ENCODE data around the gene LTBP1.

GRCh38 chr2:33042819-33043218 is 96.1 kb downstream of the LTBP1 start:
- TF ChIP-seq, protein P1, sequence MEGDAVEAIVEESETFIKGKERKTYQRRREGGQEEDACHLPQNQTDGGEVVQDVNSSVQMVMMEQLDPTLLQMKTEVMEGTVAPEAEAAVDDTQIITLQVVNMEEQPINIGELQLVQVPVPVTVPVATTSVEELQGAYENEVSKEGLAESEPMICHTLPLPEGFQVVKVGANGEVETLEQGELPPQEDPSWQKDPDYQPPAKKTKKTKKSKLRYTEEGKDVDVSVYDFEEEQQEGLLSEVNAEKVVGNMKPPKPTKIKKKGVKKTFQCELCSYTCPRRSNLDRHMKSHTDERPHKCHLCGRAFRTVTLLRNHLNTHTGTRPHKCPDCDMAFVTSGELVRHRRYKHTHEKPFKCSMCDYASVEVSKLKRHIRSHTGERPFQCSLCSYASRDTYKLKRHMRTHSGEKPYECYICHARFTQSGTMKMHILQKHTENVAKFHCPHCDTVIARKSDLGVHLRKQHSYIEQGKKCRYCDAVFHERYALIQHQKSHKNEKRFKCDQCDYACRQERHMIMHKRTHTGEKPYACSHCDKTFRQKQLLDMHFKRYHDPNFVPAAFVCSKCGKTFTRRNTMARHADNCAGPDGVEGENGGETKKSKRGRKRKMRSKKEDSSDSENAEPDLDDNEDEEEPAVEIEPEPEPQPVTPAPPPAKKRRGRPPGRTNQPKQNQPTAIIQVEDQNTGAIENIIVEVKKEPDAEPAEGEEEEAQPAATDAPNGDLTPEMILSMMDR (IDR thresholded peaks at IDR 0.05; ENCODE audit: low read depth, low read length, poor library complexity, severe bottlenecking): no peak
- TF ChIP-seq EZH2phosphoT487 (IDR thresholded peaks at IDR 0.05; ENCODE audit: borderline replicate concordance, low read length): no peak

Measured in DOHH2 (cell line).